GM18507 (cell line): ENCODE measurements around the gene DBNDD2.

Source experiments
- DNase-seq: peaks from one replicate; pipeline ENCODE4 v3.0.0; 2011; ENCODE audit warnings: low read depth; ENCODE audit not compliant: insufficient read length; ENCODE audit errors: extremely low spot score
- FAIRE-seq: peaks from 2 replicates; lab custom pipeline; 2011; peaks lifted over from hg19 to GRCh38; lab: Jason Lieb, UNC

DBNDD2 gene

GRCh38 chr20:45374966-45375365, 33.1 kb upstream of the DBNDD2 start:
- DNase-seq, result no peak
- FAIRE-seq, result no peak

GRCh38 chr20:45377269-45377668, 30.8 kb upstream of the DBNDD2 start:
- FAIRE-seq, result no peak
- no peak for DNase-seq

GRCh38 chr20:45378191-45378590, 29.9 kb upstream of the DBNDD2 start, which contains the start of gene TP53TG5:
Gene TP53TG5, minus strand, starts transcription at chr20:45378325. Its CDS starts 89 bp downstream, at chr20:45378236.
- DNase-seq (no peak), FAIRE-seq (no peak)

DNA sequence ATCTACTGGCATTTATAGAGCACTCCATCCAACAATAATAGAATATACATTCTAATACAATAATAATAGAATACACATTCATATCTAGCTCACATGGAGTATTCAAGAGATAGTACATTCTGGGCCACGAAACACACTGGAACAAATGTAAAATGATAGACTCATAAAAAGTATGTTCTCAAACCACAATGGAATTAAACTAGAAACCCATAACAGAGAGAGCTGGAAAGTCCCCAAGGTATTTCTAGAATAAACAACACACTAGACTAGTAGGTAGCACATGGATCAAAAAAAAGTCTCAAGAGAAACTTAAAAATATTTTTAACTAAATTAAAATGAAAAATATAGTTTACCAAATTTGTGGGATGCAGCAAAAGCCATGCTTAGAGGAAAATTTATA, 20.8 kb upstream of the DBNDD2 start:
- DNase-seq, result no peak
- FAIRE-seq, result no peak

DNA sequence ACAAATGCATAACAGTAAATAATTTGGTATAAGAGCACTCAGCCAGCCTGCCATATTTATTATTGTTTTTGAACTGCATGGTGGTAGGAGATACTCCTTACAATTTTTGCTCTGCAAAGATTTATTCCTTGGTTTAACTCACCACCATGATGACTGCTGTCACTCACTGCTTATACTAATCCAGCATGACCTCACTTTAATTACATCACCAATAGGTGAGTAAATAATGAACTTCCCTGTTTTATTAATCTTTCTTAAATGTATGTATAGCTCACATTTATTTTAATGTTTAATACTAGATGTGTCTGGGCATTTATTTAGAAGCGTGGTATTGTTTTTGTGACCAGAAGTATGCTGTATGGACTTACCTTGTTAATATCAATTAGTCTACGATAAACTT, 17.2 kb upstream of the DBNDD2 start:
- no peak for FAIRE-seq
- no peak for DNase-seq

- FAIRE-seq (no peak), DNase-seq (no peak)
These were observed 16.5 kb upstream of the DBNDD2 start for GRCh38 chr20:45391559-45391958.

GRCh38 chr20:45392733-45393132, 15.4 kb upstream of the DBNDD2 start:
- FAIRE-seq (no peak), DNase-seq (no peak)

- DNase-seq (no peak), FAIRE-seq (no peak)
These were observed 13.6 kb upstream of the DBNDD2 start for GRCh38 chr20:45394221-45395113.

DNA sequence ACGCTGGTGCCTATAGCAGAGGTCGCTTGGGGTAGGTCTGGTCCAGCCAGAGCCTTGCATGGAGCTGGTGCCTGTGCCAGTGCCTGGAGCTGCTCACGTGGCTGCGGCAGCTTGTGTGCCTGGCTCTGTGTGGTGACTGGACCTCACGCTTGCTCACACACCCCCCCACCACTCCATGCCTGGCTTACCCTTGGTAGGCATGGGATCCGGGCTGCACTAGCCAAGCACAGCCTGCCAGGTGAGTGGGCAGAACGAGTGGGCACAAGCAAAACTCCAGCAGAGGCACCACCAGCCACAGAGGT, 13.0 kb upstream of the DBNDD2 start:
- FAIRE-seq (no peak), DNase-seq (no peak)

- DNase-seq (no peak), FAIRE-seq (no peak)
These were observed 9.1 kb upstream of the DBNDD2 start for GRCh38 chr20:45399018-45399417.

GRCh38 chr20:45400346-45401031, 7.6 kb upstream of the DBNDD2 start:
- DNase-seq (no peak), FAIRE-seq (no peak)

- FAIRE-seq, result no peak
These were observed 5.1 kb upstream of the DBNDD2 start for GRCh38 chr20:45402946-45403345.

GRCh38 chr20:45404438-45404837, 3.7 kb upstream of the DBNDD2 start:
- no peak for DNase-seq
- FAIRE-seq, result no peak

More at GRCh38 chr20:45402946-45403345, 5.1 kb upstream of the DBNDD2 start:
- no peak for DNase-seq

DNA sequence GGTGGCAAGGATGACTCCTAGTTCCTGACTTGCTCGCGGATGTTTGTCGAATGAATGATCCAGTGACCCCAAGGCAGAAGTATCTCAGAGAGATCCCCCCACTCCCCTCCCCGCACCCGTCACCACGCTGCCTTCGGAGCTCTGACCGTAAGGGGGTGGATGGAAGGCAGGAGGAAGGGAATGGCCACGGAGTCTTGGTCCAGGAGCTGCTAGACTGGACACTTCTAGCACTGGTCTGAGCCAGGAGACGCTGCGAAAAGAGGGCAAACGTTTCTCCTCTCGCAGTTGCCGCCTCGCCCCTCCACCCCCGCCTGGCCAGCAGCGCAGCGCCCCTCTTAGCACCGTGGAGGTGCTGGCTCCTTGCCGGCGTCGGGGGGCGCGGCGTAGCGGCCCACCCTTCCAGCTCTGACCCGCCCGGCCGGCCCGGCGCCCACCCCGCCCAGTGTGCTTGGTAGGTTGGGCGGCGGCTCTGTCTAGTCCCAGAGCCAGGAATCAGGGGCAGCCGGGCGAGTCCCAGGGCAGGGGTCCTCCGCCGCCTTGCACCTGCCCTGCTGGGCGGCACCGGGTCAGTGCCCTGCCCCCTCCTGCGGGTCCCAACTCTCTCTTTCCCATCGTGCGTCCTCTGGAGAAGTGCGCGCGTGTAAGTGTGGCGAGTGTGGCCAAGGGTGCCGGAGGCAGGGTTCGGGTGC, 2.4 kb upstream of the DBNDD2 start:
- FAIRE-seq, result no peak

GRCh38 chr20:45406260-45407066, 1.6 kb upstream of the DBNDD2 start:
- no peak for FAIRE-seq
- no peak for DNase-seq

More for the DNA sequence above, 2.4 kb upstream of the DBNDD2 start:
- DNase-seq, result no peak

GRCh38 chr20:45407067-45407745, 883 bp upstream of the DBNDD2 start:
- DNase-seq (no peak), FAIRE-seq (no peak)

- FAIRE-seq (no peak), DNase-seq (no peak)
These were observed 641 bp downstream of the DBNDD2 start for GRCh38 chr20:45408646-45409213.

GRCh38 chr20:45409521-45410272, 1.6 kb downstream of the DBNDD2 start:
- FAIRE-seq, result no peak

More at GRCh38 chr20:45409521-45410272, 1.6 kb downstream of the DBNDD2 start:
- no peak for DNase-seq
